ENCODE measurements around the gene TRIM29. TPM values are rescaled to one million over a fixed set of nuclear protein-coding genes. Genes with fewer than 3 reads are reported as not detected.

TRIM29 gene
- total and polyA plus RNA-seq, 2 of the 13 experiments (the other 11 are each of a cell fraction or from before 2014, with no cell fraction given) = 0.86 TPM

GRCh38 chr11:120168960-120169681 lies 31.2 kb upstream of the TRIM29 start (continued):
- TF ChIP-seq PATZ1 (CRISPR knock-in tag; IDR thresholded peaks at IDR 0.05) (0 out of 2 replicates have a peak, but pooled peaks have one; percentile 35), ZKSCAN5 (CRISPR knock-in tag; IDR thresholded peaks at IDR 0.05) (no peak), ZNF770 (CRISPR knock-in tag; IDR thresholded peaks at IDR 0.05) (no peak), ZMYM2 (CRISPR knock-in tag; IDR thresholded peaks at IDR 0.05) (no peak), ZNF883 (CRISPR knock-in tag; IDR thresholded peaks at IDR 0.05; ENCODE audit: not compliant biosample characterization) (no peak), CREB3 (CRISPR knock-in tag; IDR thresholded peaks at IDR 0.05) (no peak), HNF4A (CRISPR knock-in tag; IDR thresholded peaks at IDR 0.05) (no peak), NR3C1 (CRISPR knock-in tag; IDR thresholded peaks at IDR 0.05) (no peak), HINFP (CRISPR knock-in tag; IDR thresholded peaks at IDR 0.05; ENCODE audit: low read depth) (peak; percentile 98), HNF1B (CRISPR knock-in tag; IDR thresholded peaks at IDR 0.05) (no peak), ZNF784 (CRISPR knock-in tag; IDR thresholded peaks at IDR 0.05; ENCODE audit: borderline replicate concordance) (no peak)
- TF ChIP-seq, protein P1, sequence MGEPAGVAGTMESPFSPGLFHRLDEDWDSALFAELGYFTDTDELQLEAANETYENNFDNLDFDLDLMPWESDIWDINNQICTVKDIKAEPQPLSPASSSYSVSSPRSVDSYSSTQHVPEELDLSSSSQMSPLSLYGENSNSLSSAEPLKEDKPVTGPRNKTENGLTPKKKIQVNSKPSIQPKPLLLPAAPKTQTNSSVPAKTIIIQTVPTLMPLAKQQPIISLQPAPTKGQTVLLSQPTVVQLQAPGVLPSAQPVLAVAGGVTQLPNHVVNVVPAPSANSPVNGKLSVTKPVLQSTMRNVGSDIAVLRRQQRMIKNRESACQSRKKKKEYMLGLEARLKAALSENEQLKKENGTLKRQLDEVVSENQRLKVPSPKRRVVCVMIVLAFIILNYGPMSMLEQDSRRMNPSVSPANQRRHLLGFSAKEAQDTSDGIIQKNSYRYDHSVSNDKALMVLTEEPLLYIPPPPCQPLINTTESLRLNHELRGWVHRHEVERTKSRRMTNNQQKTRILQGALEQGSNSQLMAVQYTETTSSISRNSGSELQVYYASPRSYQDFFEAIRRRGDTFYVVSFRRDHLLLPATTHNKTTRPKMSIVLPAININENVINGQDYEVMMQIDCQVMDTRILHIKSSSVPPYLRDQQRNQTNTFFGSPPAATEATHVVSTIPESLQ (CRISPR knock-in tag; conservative IDR thresholded peaks at IDR 0.05) = no peak
- TF ChIP-seq, protein P2, sequence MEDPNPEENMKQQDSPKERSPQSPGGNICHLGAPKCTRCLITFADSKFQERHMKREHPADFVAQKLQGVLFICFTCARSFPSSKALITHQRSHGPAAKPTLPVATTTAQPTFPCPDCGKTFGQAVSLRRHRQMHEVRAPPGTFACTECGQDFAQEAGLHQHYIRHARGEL (CRISPR knock-in tag; IDR thresholded peaks at IDR 0.05) = no peak
- TF ChIP-seq, protein P3, sequence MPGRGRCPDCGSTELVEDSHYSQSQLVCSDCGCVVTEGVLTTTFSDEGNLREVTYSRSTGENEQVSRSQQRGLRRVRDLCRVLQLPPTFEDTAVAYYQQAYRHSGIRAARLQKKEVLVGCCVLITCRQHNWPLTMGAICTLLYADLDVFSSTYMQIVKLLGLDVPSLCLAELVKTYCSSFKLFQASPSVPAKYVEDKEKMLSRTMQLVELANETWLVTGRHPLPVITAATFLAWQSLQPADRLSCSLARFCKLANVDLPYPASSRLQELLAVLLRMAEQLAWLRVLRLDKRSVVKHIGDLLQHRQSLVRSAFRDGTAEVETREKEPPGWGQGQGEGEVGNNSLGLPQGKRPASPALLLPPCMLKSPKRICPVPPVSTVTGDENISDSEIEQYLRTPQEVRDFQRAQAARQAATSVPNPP (CRISPR knock-in tag; IDR thresholded peaks at IDR 0.05) = no peak

All from HepG2 (cell line).